Prostate gland (tissue), 2 donors: ENCODE measurements around the gene URI1. TPM values are rescaled to one million over a fixed set of nuclear protein-coding genes. Genes with fewer than 3 reads are reported as not detected.
"Not testable (repeated sequence)": the region's sequence is repeated elsewhere in the genome, so short reads cannot be mapped to it uniquely, and the experiment has no call there.

Source experiments
- DNase-seq: peaks from one replicate; pipeline ENCODE4 v3.0.0-alpha.2; 2019; ENCODE audit warnings: low spot score
- H3K27ac ChIP-seq, 2 donors: fragments of 200-600 bp; sonication (generic); 2 replicates each; pipeline ENCODE4 v1.5.1; 2017 to 2019
- H3K27me3 ChIP-seq: fragments of 200-600 bp; sonication (generic); replicated peaks from 2 replicates; pipeline ENCODE4 v1.5.1; 2019; ENCODE audit not compliant: insufficient read depth
- H3K36me3 ChIP-seq, 2 donors: fragments of 200-600 bp; sonication (generic); 1 replicate in 1 of 2; 2 replicates in 1 of 2; pipeline versions ENCODE4 v1.5.1 to v1.8.1; 2017 to 2019
- H3K4me1 ChIP-seq: fragments of 200-600 bp; sonication (generic); replicated peaks from 2 replicates; pipeline ENCODE4 v1.5.1; 2019
- H3K4me3 ChIP-seq, 2 donors: fragments of 200-600 bp; sonication (generic); 2 replicates each; pipeline ENCODE4 v1.5.1; 2017 to 2019
- H3K9me3 ChIP-seq: fragments of 200-600 bp; sonication (generic); 2 replicates; pipeline ENCODE4 v1.5.1; 2017
- CTCF ChIP-seq, 4 experiments: fragments of 200-600 bp in 2 of 4; fragments of 450-650 bp in 2 of 4; sonication (generic) in 2 of 4; IDR thresholded peaks; 1 replicate in 3 of 4; 2 replicates in 1 of 4; pipeline ENCODE4 v1.5.1; 2016 to 2019; ENCODE audit warnings: antibody characterized with exemption in 4 of 4, mild to moderate bottlenecking in 2 of 4, moderate library complexity in 2 of 4
- POLR2A ChIP-seq: fragments of 450-650 bp; IDR thresholded peaks from one replicate; pipeline ENCODE4 v1.6.1; 2016; ENCODE audit warnings: antibody characterized with exemption, mild to moderate bottlenecking
- POLR2AphosphoS5 ChIP-seq: sonication (generic); formaldehyde crosslinking; IDR thresholded peaks from one replicate; pipeline ENCODE4 v1.6.1; 2017; ENCODE audit warnings: antibody characterized with exemption
- WGBS: methylation state at CpG from one replicate; pipeline ENCODE4 v1.1.5; 2018; 5-methylcytosine and 5-hydroxymethylcytosine counted together
- intact Hi-C: fragments of 100-400 bp; cut with DNase I; formaldehyde crosslinking; loops from one replicate; pipeline ENCODE4 v1.14.2; 2022
- total RNA-seq, 2 donors: library from RNA; depleted of rRNA; stranded (reverse); fragments of >200 nt; gene quantifications; one replicate each; pipeline ENCODE4 v1.1.0, GENCODE V29; 2016

Gene URI1
- total RNA-seq, 2 donors from 2014 or later = 48.2 to 71.0 TPM

DNA sequence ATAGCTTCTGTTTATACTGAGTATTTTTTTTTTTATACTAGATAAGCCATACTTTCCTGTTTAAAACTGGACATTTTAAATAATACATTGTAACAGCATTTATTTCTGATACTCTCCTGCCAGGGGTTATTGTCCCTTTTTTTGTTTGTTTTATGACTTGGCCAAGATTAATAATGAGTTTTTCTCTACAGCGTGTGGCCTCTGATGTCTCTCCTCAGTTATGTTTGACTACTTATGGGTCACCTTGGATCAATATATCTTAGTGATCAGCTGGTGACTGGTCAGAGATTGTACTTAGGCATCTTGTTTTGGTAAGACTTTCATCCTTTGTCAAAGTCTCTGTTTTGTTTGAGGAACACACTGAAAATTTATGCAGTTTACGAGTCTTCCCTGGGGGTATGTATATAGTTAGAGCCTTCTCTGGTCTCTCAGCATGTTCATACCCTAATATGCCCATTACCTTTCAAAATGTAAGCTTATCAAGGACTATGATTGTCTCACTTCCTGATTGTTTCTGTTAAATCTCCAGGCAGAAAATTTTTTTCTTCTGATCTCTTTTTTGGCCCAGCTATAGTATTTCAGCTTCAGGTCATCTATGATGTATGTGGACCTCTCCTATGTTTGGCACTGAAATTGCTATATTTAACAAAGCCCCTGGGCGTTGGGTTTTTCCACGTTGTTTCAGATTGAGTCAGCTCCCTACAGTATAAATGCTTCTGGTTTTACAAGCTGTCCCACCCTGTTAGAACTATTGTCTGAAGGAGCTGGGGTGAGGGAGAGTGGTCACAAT, 87.9 kb downstream of the URI1 start:
- 62% methylated on average over 4 of the region's 4 CpGs for WGBS
- intact Hi-C loops = no loop called here
- Histone ChIP-seq H3K4me3 (no peak overlapping the region), H3K27ac (no peak overlapping the region), H3K27me3 (no peaks in the 10 kb centered on the region), H3K9me3 (no peaks in the 10 kb centered on the region), H3K4me1 (no peaks in the 10 kb centered on the region), H3K36me3 (no peaks in the 10 kb centered on the region)
- TF ChIP-seq CTCF (IDR thresholded peaks at IDR 0.05) = no peak
- TF ChIP-seq POLR2AphosphoS5 = no peak
- TF ChIP-seq POLR2A = no peak
- no peak for DNase-seq

DNA sequence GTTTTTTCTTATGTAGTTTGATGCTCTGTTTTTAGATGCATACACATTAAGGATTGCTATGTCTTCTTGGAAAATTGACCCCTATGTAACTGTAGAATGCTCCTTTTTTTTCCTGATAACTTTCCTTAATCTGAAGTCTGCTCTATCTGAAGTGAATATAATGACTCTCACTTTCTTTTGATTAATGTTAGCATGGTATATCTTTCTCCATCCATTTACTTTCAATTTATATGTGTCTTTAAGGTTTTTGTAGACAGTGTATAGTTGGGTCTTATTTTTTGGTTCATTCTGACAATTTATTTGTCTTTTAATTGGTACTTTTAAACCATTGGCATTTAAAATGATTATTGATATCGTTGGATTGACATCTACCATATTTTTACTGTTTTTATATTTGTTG, 92.3 kb downstream of the URI1 start:
- H3K9me3 ChIP-seq = no peaks in the 10 kb centered on the region
- WGBS = 96% methylated on average over 1 of the region's 1 CpG
- H3K27me3 ChIP-seq = no peaks in the 10 kb centered on the region
- no peaks in the 10 kb centered on the region for H3K36me3 ChIP-seq
- intact Hi-C loops = no loop called here
- H3K27ac ChIP-seq = no peak overlapping the region
- H3K4me3 ChIP-seq = no peak overlapping the region
- no peaks in the 10 kb centered on the region for H3K4me1 ChIP-seq
- TF ChIP-seq CTCF (IDR thresholded peaks at IDR 0.05) = no peak
- no peak for TF ChIP-seq POLR2A
- TF ChIP-seq POLR2AphosphoS5 = no peak
- DNase-seq = no peak

DNA sequence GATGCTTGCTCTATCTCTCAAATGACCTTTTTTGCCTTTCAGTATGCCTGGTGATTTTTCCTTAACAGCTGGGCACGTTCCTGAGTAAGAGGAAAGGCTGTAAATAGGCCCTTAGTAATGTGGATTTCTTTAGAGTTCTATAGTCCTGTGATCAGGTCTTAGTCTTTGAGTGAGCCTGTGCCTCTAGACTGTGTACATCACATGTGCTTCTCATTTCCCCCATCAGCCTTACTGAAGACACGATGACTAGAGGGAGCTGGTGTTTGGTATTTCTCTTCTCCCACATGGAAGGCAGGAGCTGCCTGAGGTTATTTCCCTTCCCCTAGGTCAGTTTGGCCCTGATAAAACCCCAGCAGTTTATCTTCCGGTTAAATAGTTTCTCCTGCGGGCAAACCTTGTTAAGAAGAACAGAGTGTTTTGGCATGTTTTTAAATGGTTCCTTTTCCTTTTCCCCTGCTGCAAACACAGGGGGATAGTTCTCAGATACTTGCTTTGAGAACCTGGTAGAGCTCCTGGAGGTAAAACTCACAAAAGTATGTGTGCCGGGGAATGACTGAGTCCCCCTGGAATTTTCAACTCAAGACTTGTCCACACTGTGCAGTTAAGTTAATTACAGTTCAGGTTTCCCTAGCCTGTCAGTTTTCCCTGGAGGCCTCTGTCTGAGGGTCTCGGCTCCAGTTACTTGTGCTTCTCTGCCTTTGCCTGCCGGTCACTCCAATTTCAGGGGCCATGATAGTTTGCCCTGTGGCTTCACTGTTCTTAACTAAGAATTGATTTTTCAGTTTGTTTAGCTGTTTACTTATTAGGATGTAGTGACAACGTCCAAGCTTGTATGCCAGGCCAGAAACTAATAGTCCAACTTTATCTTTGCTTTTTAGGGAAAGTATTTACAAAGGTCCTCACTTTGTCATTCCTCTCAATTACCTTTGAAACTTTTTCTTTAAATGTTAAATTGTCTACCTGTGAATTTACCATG, 94.4 kb downstream of the URI1 start:
- Histone ChIP-seq H3K4me1 (no peaks in the 10 kb centered on the region), H3K9me3 (no peaks in the 10 kb centered on the region), H3K27ac (no peak overlapping the region), H3K27me3 (no peaks in the 10 kb centered on the region), H3K4me3 (no peak overlapping the region), H3K36me3 (no peaks in the 10 kb centered on the region)
- intact Hi-C loops = no loop called here
- no peak for DNase-seq
- 60% methylated on average over 8 of the region's 8 CpGs for WGBS
- TF ChIP-seq CTCF (IDR thresholded peaks at IDR 0.05) (no peak), POLR2A (no peak), POLR2AphosphoS5 (no peak)

GRCh38 chr19:30037835-30038234, 95.8 kb downstream of the URI1 start:
- Histone ChIP-seq H3K9me3 (no peaks in the 10 kb centered on the region), H3K27ac (no peak overlapping the region), H3K36me3 (no peaks in the 10 kb centered on the region), H3K4me3 (no peak overlapping the region), H3K27me3 (no peaks in the 10 kb centered on the region), H3K4me1 (no peaks in the 10 kb centered on the region)
- DNase-seq = no peak
- intact Hi-C loops = no loop called here
- WGBS = 99% methylated on average over 5 of the region's 5 CpGs
- no peak for TF ChIP-seq POLR2A

DNA sequence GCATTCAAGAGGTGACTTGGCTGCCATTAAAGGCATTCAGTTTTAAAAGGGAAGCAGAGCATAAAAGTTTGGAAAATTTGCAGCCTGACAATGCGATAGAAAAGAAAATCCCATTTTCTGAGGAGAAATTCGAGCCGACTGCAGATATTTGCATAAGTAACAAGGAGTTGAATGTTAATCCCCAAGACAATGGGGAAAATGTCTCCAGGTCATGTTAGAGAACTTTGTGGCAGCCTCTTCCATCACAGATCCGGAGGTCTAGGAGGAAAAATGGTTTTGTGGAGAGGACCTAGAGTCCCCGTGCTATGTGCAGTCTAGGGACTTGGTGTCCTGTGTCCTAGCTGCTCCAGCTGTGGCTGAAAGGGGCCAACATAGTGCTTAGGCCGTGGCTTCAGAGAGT, 99.9 kb downstream of the URI1 start:
- intact Hi-C loops, DNase-seq, H3K9me3 ChIP-seq, H3K27ac ChIP-seq, H3K4me3 ChIP-seq, H3K27me3 ChIP-seq, H3K36me3 ChIP-seq, H3K4me1 ChIP-seq: not testable (repeated sequence)
- WGBS = 87% methylated on average over 6 of the region's 6 CpGs

GRCh38 chr19:30043008-30043407, 101.0 kb downstream of the URI1 start:
- H3K9me3 ChIP-seq, intact Hi-C loops, H3K4me3 ChIP-seq, H3K27me3 ChIP-seq, H3K27ac ChIP-seq, H3K4me1 ChIP-seq, H3K36me3 ChIP-seq, DNase-seq: not testable (repeated sequence)
